HG02763 (cell line): ENCODE measurements around the gene ADCY9.
"Not testable (repeated sequence)": the region's sequence is repeated elsewhere in the genome, so short reads cannot be mapped to it uniquely, and the experiment has no call there.

ENCODE experiments used
- ATAC-seq: cut with Tn5 transposase; IDR thresholded peaks from one replicate; pipeline ENCODE4 v1.9.1; 2021; ENCODE audit warnings: mild to moderate bottlenecking, moderate library complexity; ENCODE audit not compliant: unreplicated experiment

The ADCY9 gene

DNA sequence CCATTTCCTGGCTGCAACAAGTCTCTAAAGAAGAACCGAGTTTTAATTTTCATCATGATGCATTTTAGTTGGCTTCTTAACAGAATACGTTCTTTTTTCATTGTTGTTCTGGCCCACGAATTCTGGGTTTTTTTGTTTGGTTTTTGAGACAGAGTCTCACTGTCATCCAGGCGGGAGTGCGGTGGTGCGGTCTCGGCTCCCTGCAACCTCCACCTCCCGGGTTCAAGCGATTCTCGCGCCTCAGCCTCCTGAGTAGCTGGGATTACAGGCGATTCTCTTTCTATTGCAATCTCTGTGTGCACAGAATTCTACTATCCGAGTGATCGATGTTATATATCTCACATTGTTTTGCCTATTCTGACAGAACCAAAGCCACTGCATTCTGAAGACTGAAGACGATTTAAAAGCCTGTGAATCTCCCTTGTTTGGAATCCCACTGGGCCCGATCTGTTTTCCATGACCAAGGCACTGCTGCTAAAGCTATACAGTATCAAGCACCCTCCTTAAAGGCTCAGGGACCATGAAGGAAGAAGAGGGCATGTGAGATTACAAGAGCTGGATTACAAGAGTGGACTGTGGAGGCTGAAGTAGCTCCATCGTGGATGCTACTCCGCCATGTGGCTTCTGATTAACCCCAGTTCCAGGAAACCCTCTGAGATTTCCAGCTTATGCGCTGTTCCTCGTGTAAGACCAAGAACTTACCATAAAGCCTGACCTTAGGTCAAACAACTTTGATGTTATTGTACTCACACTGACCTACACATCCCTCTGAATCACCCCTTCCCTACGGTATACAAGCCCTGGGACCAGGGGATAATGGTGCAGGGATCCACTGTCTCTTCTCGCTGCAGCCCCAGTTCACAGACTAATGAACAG, 44.3 kb downstream of the ADCY9 start:
- no peak for ATAC-seq

DNA sequence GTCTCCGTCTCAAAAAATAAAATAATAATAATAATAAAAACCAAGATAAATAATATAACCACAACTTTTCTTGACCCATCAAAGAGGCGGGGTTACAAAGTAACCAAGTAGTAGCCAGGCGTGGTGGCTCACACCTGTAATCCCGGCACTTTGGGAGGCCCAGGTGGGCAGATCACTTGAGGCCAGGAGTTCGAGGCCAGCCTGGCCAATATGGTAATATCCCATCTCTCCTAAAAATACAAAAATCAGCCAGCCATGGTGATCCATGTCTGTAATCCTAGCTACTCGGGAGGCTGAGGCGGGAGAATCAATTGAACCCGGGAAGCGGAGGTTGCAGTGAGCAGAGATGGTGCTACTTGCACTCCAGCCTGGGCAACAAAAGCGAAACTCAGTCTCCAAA, 45.3 kb downstream of the ADCY9 start:
- ATAC-seq = no peak

DNA sequence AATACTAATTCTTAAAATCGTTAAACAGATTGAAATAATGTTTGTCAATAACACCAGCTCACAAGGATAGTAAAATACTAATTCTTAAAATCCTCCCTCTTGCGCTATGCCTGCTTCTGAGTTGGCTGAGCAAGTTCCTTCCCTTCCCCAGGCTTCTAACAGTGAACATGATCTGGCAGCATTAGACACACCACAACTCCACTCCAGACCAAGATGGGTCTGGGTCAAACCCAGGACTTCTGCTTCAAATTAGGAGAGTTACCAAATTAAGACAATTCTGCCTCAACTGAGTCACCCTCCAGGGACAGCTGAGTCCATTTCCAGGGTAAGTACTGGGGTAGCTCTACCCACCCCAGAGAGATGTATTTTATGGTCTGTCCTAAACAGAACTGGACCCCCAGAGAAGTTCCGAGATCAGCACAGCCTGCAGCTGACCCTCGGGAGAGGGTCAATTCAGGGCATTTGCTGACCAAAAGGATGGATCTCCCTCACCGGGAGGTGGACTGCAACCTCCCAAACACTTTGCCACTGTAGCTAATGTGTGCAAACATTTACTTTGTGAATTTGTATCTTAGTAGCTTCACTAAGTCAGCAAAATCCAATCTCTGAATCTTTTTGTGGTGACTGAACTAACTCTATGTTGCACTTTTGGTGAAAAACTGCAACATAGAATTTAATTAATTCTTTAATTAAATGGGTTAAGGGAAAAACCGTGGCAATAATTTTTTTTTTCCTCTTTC, 48.8 kb downstream of the ADCY9 start:
- ATAC-seq = no peak

DNA sequence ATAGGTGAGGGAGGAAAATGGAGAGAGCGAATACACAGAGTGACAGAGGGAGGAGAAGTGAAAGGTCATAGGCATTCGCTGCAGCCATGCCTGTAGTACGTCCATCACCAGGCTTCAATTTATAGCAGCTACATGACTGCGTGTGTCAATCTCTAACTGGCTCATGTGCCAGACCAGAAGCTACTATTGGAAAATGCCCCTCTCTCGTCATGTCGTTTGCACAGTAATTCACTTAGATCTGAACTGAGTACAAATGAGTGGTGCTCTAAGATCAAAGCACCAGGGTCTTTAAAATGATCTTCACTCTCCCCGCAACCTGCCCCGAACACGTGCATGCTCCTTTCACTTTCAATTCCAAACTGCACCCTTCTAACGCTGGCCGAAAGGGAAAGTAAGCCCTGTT, 51.3 kb downstream of the ADCY9 start:
- no peak for ATAC-seq

DNA sequence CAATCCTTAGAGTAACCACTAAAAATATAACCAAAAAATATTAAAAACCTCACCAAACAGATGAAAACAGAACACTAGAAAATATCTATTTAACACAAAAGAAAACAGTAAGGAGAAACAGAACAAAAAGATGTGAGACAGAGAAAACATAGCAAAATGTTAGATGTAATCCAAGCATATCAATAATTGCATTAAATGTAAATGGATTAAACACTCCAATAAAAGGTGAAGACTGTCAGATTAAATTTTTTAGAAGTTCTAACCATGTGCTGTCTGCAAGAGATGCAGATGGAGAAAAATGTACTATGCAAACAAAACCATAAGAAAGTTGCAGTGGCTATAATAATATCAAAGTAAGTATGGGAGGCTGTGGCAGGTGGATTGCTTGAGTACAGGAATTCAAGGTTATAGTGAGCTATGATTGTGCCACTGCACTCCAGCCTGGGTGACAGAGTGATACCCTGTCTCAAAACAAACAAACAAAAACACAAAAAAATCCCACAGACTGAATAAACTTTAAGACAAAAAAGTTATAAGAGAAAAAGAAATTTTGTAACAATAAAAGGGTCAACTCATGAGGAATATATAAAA, 53.9 kb downstream of the ADCY9 start:
- ATAC-seq = no peak

DNA sequence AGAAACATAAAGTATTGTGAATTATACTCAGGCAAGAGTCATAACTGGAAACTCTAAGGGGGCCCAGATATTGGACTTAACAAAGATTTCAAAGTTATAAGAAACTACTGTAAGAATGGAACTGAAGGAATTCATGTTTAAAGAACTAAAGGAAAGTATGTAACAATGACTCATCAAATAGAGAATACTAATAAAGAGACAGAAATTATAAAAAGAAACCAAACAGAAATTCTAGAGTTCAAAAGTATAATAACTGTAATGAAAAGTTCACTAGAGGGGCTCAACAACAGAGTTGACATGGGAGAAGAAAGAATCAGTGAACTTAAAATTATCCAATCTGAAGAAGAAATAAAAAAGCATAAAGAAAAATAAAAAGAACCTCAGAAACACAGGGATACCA, 55.4 kb downstream of the ADCY9 start:
- no peak for ATAC-seq

DNA sequence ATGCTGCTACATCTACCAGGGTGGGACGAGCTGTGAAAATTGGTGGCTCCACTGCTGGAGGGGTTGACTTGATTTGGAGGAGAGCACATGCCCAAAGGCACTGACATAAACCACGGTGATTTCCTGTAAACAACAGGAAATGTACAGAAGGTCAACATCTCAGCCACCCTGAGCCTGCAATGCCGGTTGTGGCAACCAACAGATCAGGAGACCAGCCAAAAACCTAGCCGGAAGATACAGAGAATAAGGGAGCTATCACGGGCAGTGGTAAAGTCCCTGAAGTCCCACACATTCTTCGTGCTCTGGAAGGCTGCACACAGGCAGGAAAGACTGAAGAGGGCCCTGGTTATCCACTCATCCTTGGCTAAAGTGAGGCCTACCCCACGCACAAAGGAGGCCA, 56.2 kb downstream of the ADCY9 start:
- ATAC-seq = no peak

DNA sequence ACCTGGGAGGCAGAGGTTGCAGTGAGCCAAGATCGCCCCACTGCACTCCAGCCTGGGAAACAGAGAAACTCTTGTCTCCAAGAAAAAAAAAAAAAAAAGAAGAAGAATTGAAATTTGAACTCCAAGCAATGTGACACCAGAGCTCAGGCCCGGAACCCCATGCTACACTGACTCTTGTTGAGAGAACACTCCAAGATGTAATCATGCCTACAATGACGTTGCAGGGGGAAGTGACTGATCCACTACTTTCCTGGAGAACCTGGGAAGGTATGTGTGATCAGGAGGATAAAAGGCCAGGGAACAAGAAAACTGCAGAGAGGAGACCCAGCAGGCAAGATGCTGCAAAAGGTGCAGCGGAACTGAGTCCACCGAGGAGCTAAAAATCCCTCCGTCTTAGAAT, 57.9 kb downstream of the ADCY9 start:
- no peak for ATAC-seq

DNA sequence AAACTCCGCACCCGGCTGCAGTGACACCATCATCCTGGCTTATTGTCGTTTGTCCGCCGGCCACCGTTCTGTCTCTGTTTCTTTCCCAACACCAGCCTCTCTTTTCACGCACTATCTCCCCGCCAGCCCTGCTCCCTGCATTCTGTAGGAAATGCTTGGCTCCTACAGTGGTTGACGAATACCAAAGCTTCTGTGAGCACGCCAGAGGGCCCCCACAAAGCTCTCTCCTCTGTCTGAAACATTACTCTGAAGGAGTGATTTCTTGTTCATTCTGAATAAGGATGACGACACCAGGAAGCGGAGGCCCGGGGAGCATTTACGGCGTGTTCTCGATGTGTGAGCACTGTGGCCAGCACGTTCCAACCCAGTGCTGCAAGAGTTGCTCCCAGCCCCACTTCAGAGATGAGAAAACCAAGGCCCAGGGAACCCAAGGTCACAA, 58.8 kb downstream of the ADCY9 start:
- ATAC-seq = no peak

DNA sequence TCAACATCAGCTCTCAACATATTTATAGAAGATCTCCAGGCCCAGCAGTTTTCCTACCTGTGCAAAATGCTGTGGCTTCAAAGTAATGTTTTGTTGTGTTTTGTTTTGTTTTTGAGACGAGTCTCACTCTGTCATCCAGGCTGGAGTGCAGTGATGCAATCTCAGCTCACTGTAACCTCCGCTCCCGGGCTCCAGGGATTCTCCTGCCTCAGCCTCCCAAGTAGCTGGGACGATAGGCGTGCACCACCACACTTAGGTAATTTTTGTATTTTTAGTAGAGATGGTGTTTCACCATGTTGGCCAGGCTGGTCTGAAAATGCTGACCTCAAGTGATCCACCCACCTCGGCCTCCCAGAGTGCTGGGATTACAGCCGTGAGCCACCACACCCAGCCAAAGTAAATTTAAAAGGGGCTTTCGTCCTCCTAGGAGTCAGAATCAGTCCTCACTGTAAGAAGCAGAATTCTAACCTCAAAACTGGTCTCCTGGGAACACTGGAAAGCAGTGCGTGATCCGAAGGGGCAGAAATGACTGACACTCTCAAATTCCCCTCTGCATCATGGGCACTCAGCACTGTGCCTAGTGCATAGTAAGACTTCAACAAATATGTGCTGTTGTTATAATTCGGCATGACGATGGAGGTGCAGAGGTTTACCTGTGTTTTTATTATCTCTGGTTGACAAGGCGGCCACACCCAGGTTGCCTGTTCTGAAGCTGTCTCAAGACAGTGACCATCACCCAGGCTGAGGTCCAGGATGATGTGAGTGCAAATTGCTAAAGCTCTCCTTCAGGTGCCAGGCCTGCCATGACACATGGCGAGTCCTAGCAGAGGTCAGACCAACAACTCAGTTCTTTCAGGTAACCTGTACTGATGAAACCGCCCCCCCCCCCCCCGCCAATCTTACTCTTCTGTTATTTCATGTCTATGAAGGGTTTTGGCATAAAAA, 59.8 kb downstream of the ADCY9 start:
- no peak for ATAC-seq

DNA sequence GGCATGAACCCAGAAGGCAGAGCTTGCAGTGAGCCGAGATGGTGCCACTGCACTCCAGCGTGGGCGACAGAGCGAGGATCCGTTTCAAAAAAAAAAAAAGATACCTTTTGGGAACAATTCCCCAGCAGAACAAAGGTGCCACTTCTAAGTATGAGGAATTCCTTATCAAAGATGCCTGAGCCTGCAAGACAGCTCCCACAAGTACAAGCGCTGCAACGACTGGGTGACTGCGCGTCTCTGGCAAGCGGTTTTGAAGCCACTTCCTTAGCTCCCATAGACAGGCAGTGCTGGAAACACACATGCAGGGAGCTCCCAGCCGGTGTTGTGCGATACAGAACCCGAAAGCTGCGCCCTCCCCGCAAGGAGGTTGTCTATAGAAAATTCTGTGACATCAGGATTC, 60.5 kb downstream of the ADCY9 start:
- no peak for ATAC-seq

DNA sequence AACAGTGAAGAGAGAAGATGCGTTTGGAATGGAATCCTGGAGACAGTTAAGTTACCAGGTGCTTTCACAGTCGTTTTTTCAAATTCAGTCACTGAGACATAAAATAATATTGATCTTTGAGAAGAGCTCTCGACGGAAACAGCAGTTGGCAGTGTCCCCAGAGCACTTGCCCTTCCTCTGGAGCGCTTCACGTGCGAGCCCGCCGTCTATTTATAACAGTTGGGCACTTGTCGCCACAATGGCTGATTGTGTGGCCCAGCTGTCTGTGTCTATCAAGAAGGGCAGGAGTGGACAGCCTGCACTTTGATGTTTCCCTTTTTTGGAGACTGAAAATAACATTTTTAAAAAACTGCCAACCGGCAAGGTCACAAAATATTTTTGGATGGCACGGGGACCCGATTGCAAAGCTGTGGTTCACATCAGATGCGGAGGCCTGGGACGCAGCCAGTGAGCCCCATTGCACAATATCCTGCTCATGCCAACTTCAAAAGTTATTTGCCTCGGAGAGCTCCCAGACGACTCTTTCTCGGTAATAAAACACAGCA, 62.9 kb downstream of the ADCY9 start:
- ATAC-seq = no peak

DNA sequence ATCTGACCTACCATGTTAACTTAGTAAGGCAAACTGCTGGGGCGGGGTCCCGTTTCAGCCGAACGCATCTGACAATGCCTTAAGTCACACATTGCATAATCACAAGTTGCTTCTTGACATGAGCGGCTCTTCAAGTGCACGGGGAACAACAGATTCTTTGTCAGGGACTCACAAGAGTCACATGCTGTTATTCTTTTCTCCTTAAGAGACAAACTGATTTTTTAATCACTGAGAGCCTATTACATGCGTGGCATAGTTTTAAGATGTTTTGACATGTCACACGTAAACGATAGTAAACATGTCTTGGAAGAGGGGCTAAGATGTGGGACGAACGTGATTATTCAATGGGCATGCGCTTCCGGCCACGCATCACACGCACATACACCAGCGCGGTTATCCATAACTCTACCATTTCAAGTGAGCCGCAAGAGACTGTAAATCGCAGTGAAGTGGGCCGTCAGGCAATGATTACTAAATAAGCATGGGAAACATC, 63.4 kb downstream of the ADCY9 start:
- no peak for ATAC-seq

DNA sequence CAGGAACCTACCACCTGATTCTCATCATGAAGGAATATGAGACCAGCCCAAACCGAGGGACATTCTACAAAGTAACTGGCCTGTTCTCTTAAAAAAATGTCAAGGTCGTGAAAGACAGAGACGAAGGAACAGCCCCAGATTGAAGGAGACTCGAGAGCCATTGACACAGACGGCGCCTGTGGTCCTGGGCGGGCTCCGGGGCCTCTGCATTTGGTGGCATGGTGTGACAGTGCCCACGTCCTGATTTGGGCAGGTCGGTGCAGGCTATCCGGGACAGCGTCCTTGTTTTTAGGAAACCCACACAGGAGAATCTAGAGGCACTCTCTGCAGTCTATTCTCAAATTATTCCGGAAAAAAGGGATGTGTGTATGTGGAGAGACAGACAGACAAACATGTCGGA, 64.1 kb downstream of the ADCY9 start:
- no peak for ATAC-seq

DNA sequence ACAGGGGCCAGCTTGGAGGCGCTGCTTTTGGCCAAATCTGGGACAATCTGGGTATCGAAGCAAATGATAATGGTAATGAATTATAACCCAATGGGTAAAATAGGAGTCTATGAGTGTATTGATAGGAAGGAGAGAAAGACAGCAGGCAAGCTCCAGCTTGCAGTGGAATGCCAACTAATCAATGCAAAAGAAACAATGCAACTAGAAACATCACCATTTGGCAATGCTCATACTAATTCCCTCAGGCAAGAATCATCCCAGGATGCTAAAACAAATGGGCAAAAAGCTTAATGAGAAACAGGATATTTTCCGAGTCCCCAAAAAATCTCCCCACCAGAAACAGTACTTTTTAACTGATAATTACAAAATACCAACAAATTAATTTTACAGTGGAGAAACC, 64.7 kb downstream of the ADCY9 start:
- no peak for ATAC-seq

DNA sequence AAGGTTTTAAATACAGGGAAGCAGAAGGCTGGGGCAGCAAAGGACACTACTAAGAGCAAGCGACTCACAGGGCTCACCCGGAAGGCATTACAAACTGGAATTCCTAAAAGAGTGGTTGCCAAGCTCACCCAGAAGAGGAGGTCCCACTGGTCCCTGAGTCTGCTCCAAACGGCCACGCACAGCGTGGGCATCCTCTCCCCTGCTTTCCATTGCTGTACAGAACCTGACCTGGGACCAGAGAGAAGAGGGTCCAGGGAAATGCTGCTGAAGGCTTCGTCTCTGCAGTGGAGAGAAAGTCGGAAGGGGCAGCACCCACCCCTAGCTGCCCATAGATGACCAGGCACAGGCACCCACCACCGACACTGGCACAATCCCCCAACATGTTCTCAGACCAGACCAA, 67.2 kb downstream of the ADCY9 start:
- no peak for ATAC-seq

DNA sequence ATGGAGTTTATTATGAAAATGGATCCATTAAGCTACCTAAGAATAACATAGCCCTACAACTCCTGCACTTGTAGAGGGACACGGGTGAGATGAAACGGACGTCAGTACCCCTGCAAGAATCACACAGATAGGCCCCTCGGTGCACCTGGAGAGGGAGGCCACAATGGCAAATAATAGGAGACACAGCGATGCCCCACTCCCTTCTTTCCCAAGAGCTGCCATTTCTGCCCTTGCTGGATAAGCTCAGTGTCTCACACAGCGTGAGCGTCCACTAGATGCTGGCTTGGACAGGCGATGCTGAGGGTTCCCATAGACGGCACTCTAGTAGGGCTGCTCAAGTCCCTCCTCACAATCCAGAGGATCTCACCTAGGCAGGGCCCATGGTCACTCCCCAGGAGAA, 67.8 kb downstream of the ADCY9 start:
- no peak for ATAC-seq

DNA sequence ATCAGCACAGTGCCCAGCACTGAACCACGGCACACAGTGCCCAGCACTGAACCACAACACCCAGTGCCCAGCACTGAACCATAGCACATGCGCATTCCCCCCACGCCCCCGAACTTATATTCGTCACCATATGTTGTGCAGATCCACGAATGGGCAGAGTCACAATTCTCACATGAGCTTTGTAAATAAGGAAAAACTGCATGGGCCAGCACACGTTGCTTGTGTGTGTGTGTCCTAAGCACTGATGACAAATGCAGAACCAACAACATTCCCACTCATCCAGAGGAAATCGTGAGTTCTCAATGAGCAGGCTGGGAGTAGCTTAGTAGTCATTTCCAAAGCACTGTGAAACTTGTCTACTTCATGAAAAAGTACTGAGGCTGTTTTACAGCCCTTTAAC, 70.0 kb downstream of the ADCY9 start:
- no peak for ATAC-seq

DNA sequence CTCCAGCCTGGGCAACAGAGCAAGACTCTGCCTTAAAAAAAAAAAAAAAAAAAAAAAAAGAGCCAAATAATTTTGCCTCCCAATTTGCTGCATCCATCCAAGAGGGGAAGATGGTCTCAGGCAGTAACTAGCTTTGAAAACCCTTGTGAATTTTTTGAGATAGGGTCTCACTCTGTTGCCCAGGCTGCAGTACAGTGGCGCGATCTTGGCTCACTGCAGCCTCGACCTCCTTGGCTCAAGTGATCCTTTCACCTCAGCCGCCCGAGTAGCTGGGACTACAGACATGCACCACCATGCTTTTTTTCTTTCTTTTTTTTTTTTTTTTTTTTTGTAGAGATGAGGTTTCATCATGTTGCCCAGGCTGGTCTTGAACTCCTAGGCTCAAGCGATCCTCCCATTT, 70.7 kb downstream of the ADCY9 start:
- not testable (repeated sequence) for ATAC-seq

DNA sequence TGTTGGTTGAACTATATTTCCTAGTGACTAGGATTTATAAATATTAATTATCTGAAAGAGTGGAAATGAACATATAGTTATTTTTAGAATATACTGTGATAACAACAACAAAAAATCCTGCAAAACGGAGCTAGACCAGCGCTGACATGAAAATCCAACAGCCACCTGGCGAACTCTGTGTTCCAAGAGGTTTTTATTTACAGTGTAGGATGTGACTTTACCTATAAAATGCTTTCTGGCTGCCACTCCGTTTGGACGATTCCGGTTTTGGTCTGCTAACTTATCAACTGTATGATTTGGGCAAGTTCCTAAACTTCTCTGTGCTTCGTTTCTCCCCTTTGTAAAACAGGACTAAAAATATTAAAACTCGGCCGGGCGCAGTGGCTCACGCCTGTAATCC, 73.7 kb downstream of the ADCY9 start:
- no peak for ATAC-seq
